HCT116 (cell line): ENCODE results near the gene CFAP410. TPM values are rescaled to one million over a fixed set of nuclear protein-coding genes. Genes with fewer than 3 reads are reported as not detected.
"Not testable (repeated sequence)": the region's sequence is repeated elsewhere in the genome, so short reads cannot be mapped to it uniquely, and the experiment has no call there.

ENCODE experiments used
- ATAC-seq: fragments of 200-7000 bp; cut with Tn5 transposase; 2 replicates; pipeline ENCODE4 v1.9.1; 2020; ENCODE audit warnings: mild to moderate bottlenecking, moderate library complexity
- BruUV-seq: library from RNA; stranded (reverse); fragments of 400-500 nt; replicated peaks from 2 replicates; lab custom pipeline; 2021; lab: Mats Ljungman, UMichigan
- CTCF ChIA-PET: fragments of 300-600 bp; sonication (Branson Sonifier 250); formaldehyde crosslinking; loops from one replicate; lab custom pipeline; 2021; ENCODE audit warnings: antibody characterized with exemption; lab: Charles Lee
- POLR2A ChIA-PET: fragments of 300-600, 350-600 bp; sonication (Branson Sonifier 250); formaldehyde crosslinking; loops from one replicate; lab custom pipeline; 2021; ENCODE audit warnings: antibody characterized with exemption; lab: Charles Lee
- RAD21 ChIA-PET, 2 experiments: fragments of 300-600 bp; sonication (Branson Sonifier 250); formaldehyde crosslinking; loops; one replicate each; lab custom pipeline; 2023; ENCODE audit warnings: low total read pairs in 2 of 2; ENCODE audit not compliant: uncharacterized antibody in 2 of 2, unreplicated experiment in 2 of 2, low non-redundant PET in 1 of 2; lab: Charles Lee
- DNase-seq: peaks from one replicate; pipeline ENCODE4 v3.0.0-alpha.2; 2010; ENCODE audit warnings: low read depth, low spot score
- H2AFZ ChIP-seq: fragments of 200-600 bp; shearing (Covaris generic), sonication (generic); 2 replicates; pipeline ENCODE4 v1.6.1; 2017; ENCODE audit warnings: low read depth, mixed run types, mixed read lengths, antibody characterized with exemption, low read length; ENCODE audit not compliant: poor library complexity, severe bottlenecking
- H3K27ac ChIP-seq: 2 replicates; pipeline ENCODE4 v1.5.1; 2012; ENCODE audit warnings: low read depth, low read length
- H3K27me3 ChIP-seq: fragments of 200-600 bp; sonication (generic); 2 replicates; pipeline ENCODE4 v1.6.1; 2016; ENCODE audit warnings: mixed run types, low read length, mixed read lengths; ENCODE audit not compliant: insufficient read depth
- H3K36me3 ChIP-seq, 2 experiments: fragments of 200-500 bp in 1 of 2; fragments of 200-600 bp in 1 of 2; sonication (Bioruptor generic) in 1 of 2; sonication (generic) in 1 of 2; 2 replicates each; pipeline versions ENCODE4 v1.5.1 to v1.6.1; 2014 to 2016; ENCODE audit warnings: low read length in 2 of 2, inconsistent platforms in 1 of 2, mixed read lengths in 1 of 2, mixed run types in 1 of 2; ENCODE audit not compliant: insufficient read depth in 2 of 2, control insufficient read depth in 1 of 2
- H3K4me1 ChIP-seq, 2 experiments: fragments of 200-600 bp in 1 of 2; sonication (generic) in 1 of 2; 2 replicates each; pipeline versions ENCODE4 v1.5.1 to v1.6.1; 2012 to 2017; ENCODE audit warnings: low read length in 2 of 2, inconsistent platforms in 1 of 2, mild to moderate bottlenecking in 1 of 2, mixed read lengths in 1 of 2, mixed run types in 1 of 2, moderate library complexity in 1 of 2; ENCODE audit not compliant: insufficient read depth in 2 of 2, control insufficient read depth in 1 of 2
- H3K4me2 ChIP-seq: fragments of 200-600 bp; sonication (generic); 2 replicates; pipeline ENCODE4 v1.6.1; 2017; ENCODE audit warnings: mixed run types, low read length, mixed read lengths
- H3K4me3 ChIP-seq, 2 experiments: fragments of 200-600 bp in 1 of 2; sonication (generic) in 1 of 2; replicated peaks in 1 of 2; 2 replicates each; pipeline ENCODE4 v1.5.1; 2011 to 2016; ENCODE audit warnings: low read length in 2 of 2, control low read depth in 1 of 2, low read depth in 1 of 2, mild to moderate bottlenecking in 1 of 2, mixed read lengths in 1 of 2, mixed run types in 1 of 2
- H3K79me2 ChIP-seq: fragments of 200-600 bp; sonication (generic); 2 replicates; pipeline ENCODE4 v1.6.1; 2017; ENCODE audit warnings: mild to moderate bottlenecking, mixed run types, low read length, moderate library complexity, mixed read lengths; ENCODE audit not compliant: insufficient read depth
- H3K9ac ChIP-seq: fragments of 200-600 bp; sonication (generic); 2 replicates; pipeline ENCODE4 v1.6.1; 2016; ENCODE audit warnings: low read length, mixed read lengths
- H3K9me2 ChIP-seq: fragments of 200-600 bp; sonication (generic), shearing (Covaris generic); 2 replicates; pipeline ENCODE4 v1.6.1; 2017; ENCODE audit warnings: mixed run types, mild to moderate bottlenecking, moderate library complexity; ENCODE audit not compliant: insufficient read depth
- H3K9me3 ChIP-seq, 2 experiments: fragments of 200-500 bp in 1 of 2; fragments of 200-600 bp in 1 of 2; sonication (Bioruptor generic) in 1 of 2; sonication (generic) in 1 of 2; 2 replicates each; pipeline ENCODE4 v1.6.1; 2014 to 2017; ENCODE audit warnings: low read length in 2 of 2, mixed read lengths in 2 of 2, inconsistent platforms in 1 of 2, low read depth in 1 of 2, mild to moderate bottlenecking in 1 of 2, mixed run types in 1 of 2, moderate library complexity in 1 of 2; ENCODE audit not compliant: control insufficient read depth in 1 of 2, insufficient read depth in 1 of 2
- H4K20me1 ChIP-seq: fragments of 200-600 bp; sonication (generic), shearing (Covaris generic); 2 replicates; pipeline ENCODE4 v1.6.1; 2017; ENCODE audit warnings: mixed run types, mild to moderate bottlenecking, moderate library complexity; ENCODE audit not compliant: insufficient read depth
- CEBPB ChIP-seq: IDR thresholded peaks from 2 replicates; pipeline ENCODE4 v1.6.1; 2012; ENCODE audit warnings: low read depth
- FOSL1 ChIP-seq: IDR thresholded peaks from 2 replicates; pipeline ENCODE4 v1.6.1; 2012; ENCODE audit warnings: low read depth
- JUND ChIP-seq: IDR thresholded peaks from 2 replicates; pipeline ENCODE4 v1.6.1; 2012
- TCF7L2 ChIP-seq: IDR thresholded peaks from 2 replicates; pipeline ENCODE4 v1.7.0; 2011; ENCODE audit warnings: borderline replicate concordance, inconsistent platforms; ENCODE audit not compliant: insufficient read depth, insufficient read length; ENCODE audit errors: extremely low read depth
- ZFX ChIP-seq: fragments of 450-650 bp; IDR thresholded peaks from 2 replicates; pipeline ENCODE4 v1.6.1; 2017
- intact Hi-C: fragments of 100-400 bp; cut with micrococcal nuclease; formaldehyde crosslinking; loops from 2 replicates; pipeline ENCODE4 v1.10.0; 2022
- total RNA-seq: library from RNA; stranded (reverse); gene quantifications from one replicate; pipeline ENCODE4 v1.2.1, GENCODE V29; 2021; ENCODE audit not compliant: unreplicated experiment
- TF ChIP-seq, protein P1 (sequence below): IDR thresholded peaks from 2 replicates; pipeline ENCODE4 v1.6.1; 2011; ENCODE audit warnings: mild to moderate bottlenecking, low read length, moderate library complexity; ENCODE audit not compliant: insufficient replicate concordance; ENCODE audit errors: extremely low read depth

Gene CFAP410
- total RNA-seq, 1 experiment from 2014 or later, result 15.3 TPM

DNA sequence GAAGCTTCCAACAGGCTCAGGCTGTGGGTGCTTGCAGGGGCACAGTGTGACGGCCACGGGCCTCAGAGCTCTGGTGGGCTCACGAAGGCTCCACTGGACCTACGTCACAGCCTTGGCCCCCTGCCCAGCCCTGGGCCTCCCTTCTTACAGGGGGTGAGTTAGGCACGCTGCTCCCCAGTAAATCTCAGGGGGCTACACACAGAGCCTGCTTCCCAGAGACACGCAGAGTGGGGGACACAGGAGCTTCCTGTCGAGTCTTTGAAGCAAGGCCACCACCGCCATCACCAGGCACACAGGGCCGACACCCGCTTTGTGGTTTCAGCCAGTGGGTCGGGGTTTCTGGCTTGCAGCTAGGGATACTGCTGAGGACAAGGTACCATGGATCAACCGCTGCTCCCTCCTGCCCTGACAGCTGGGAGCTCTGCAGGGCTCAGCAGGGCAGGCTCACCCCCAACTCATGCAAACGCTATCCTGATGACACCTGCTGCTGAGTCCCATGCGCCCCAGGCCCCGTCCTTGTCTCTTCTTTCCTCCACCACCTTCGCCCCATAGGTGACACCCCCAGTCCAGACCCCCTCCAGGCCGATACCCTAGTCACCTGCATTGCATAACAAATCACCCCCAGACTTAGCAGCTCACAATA is 5.5 kb upstream of the CFAP410 start:
- RAD21 ChIA-PET, result no interaction called here
- Histone ChIP-seq H3K79me2 (no peaks in the 10 kb centered on the region), H3K9me2 (no peaks in the 10 kb centered on the region), H3K9me3 (no peaks in the 10 kb centered on the region), H4K20me1 (no peaks in the 10 kb centered on the region), H3K4me2 (no peak overlapping the region), H3K27me3 (no peaks in the 10 kb centered on the region), H3K36me3 (no peaks in the 10 kb centered on the region), H3K4me1 (peaks cover 8 to 10% of the 10 kb centered on the region in 2 experiments; a peak in 3 of 4 replicates), H3K9ac (no peak overlapping the region), H3K4me3 (no peak overlapping the region), H2AFZ (no peak overlapping the region), H3K27ac (no peak overlapping the region)
- BruUV-seq, result no TSS peak
- no peak for ATAC-seq
- no peak for TF ChIP-seq TCF7L2
- no peak for TF ChIP-seq ZFX
- TF ChIP-seq CEBPB, result no peak
- no peak for TF ChIP-seq FOSL1
- TF ChIP-seq, protein P1, sequence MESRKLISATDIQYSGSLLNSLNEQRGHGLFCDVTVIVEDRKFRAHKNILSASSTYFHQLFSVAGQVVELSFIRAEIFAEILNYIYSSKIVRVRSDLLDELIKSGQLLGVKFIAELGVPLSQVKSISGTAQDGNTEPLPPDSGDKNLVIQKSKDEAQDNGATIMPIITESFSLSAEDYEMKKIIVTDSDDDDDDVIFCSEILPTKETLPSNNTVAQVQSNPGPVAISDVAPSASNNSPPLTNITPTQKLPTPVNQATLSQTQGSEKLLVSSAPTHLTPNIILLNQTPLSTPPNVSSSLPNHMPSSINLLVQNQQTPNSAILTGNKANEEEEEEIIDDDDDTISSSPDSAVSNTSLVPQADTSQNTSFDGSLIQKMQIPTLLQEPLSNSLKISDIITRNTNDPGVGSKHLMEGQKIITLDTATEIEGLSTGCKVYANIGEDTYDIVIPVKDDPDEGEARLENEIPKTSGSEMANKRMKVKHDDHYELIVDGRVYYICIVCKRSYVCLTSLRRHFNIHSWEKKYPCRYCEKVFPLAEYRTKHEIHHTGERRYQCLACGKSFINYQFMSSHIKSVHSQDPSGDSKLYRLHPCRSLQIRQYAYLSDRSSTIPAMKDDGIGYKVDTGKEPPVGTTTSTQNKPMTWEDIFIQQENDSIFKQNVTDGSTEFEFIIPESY, result no peak
- no peak for TF ChIP-seq JUND
- CTCF ChIA-PET, result no interaction called here
- intact Hi-C loops, result no loop called here
- POLR2A ChIA-PET, result no interaction called here
- no peak for DNase-seq

GRCh38 chr21:44342981-44343380 is 3.8 kb upstream of the CFAP410 start:
- BruUV-seq, H3K9ac ChIP-seq, DNase-seq, H3K4me3 ChIP-seq, CTCF ChIA-PET, H3K27ac ChIP-seq, RAD21 ChIA-PET, H3K9me2 ChIP-seq, H3K27me3 ChIP-seq, H2AFZ ChIP-seq, H3K36me3 ChIP-seq, H4K20me1 ChIP-seq, intact Hi-C loops, H3K9me3 ChIP-seq, H3K4me2 ChIP-seq, POLR2A ChIA-PET, ATAC-seq, H3K79me2 ChIP-seq: not testable (repeated sequence)
- peaks cover 13 to 18% of the 10 kb centered on the region in 2 experiments; a peak in 3 of 4 replicates for H3K4me1 ChIP-seq

GRCh38 chr21:44341726-44342458 is 2.7 kb upstream of the CFAP410 start:
- H3K4me3 ChIP-seq, H3K36me3 ChIP-seq, DNase-seq, H3K79me2 ChIP-seq, intact Hi-C loops, RAD21 ChIA-PET, H3K9me2 ChIP-seq, BruUV-seq, H3K4me2 ChIP-seq, H3K9me3 ChIP-seq, H3K27me3 ChIP-seq, H4K20me1 ChIP-seq, H3K27ac ChIP-seq, H2AFZ ChIP-seq, CTCF ChIA-PET, H3K9ac ChIP-seq, ATAC-seq: not testable (repeated sequence)
- H3K4me1 ChIP-seq, result peaks cover 14 to 20% of the 10 kb centered on the region in 2 experiments; a peak in 3 of 4 replicates
- POLR2A ChIA-PET, result interaction anchor here (1.7 kb wide), 1 partner anchor 83 kb away, joined by 3 read pairs; no protein-coding TSS in a partner anchor
